WTC11 (cell line): ENCODE results near the gene ATG2B. TPM values are rescaled to one million over a fixed set of nuclear protein-coding genes. Genes with fewer than 3 reads are reported as not detected.

ENCODE experiments used
- ATAC-seq: fragments of 200-7000 bp; cut with Tn5 transposase; 2 replicates; pipeline ENCODE4 v1.10.0; 2021; ENCODE audit warnings: mild to moderate bottlenecking, moderate library complexity
- CTCF ChIA-PET: fragments of 300-600 bp; sonication (Branson Sonifier 250); formaldehyde crosslinking; loops from one replicate; lab custom pipeline; 2021; ENCODE audit warnings: antibody characterized with exemption; lab: Charles Lee
- POLR2A ChIA-PET: fragments of 350-600 bp; sonication (Branson Sonifier 250); formaldehyde crosslinking; loops from one replicate; lab custom pipeline; 2021; ENCODE audit warnings: antibody characterized with exemption; lab: Charles Lee
- DNase-seq: peaks from one replicate; pipeline ENCODE4 v3.0.0; 2021; ENCODE audit warnings: low spot score
- H3K27ac Mint-ChIP-seq: 2 replicates; pipeline ENCODE4 v1.8.0; 2021; ENCODE audit warnings: mixed read lengths
- H3K27me3 Mint-ChIP-seq: 2 replicates; pipeline ENCODE4 v1.8.0; 2021; ENCODE audit warnings: low read depth, mild to moderate bottlenecking, moderate library complexity, mixed read lengths
- H3K36me3 Mint-ChIP-seq: 2 replicates; pipeline ENCODE4 v1.8.0; 2021; ENCODE audit warnings: mixed read lengths
- H3K4me1 Mint-ChIP-seq: 2 replicates; pipeline ENCODE4 v1.8.0; 2022; ENCODE audit warnings: mixed read lengths
- H3K4me3 Mint-ChIP-seq: 2 replicates; pipeline ENCODE4 v1.8.0; 2021; ENCODE audit warnings: mild to moderate bottlenecking, moderate library complexity, mixed read lengths
- H3K9me3 Mint-ChIP-seq: 2 replicates; pipeline ENCODE4 v1.8.0; 2021; ENCODE audit warnings: mixed read lengths
- FOXJ3 ChIP-seq: sonication (generic); formaldehyde crosslinking; IDR thresholded peaks from 2 replicates; pipeline ENCODE4 v1.9.0; 2021; ENCODE audit warnings: missing genetic modification reagents, mild to moderate bottlenecking, borderline replicate concordance
- GRHL2 ChIP-seq: fragments of 250-450 bp; sonication (Bioruptor Pico); IDR thresholded peaks from 2 replicates; pipeline ENCODE4 v1.8.0; 2022; ENCODE audit warnings: mild to moderate bottlenecking, moderate library complexity; ENCODE audit not compliant: insufficient replicate concordance, severe bottlenecking
- NFE2L1 ChIP-seq: sonication (generic); formaldehyde crosslinking; IDR thresholded peaks from 2 replicates; pipeline ENCODE4 v1.8.1; 2023; ENCODE audit warnings: missing genetic modification reagents
- OVOL2 ChIP-seq: fragments of 250-450 bp; sonication (Bioruptor Pico); IDR thresholded peaks from 2 replicates; pipeline ENCODE4 v1.9.0; 2021; ENCODE audit warnings: mild to moderate bottlenecking, borderline replicate concordance
- RORB ChIP-seq: fragments of 250-450 bp; sonication (Bioruptor Pico); IDR thresholded peaks from 2 replicates; pipeline ENCODE4 v1.9.0; 2021; ENCODE audit warnings: mild to moderate bottlenecking
- SMAD3 ChIP-seq: sonication (generic); formaldehyde crosslinking; IDR thresholded peaks from 2 replicates; pipeline ENCODE4 v1.8.0; 2022; ENCODE audit warnings: missing genetic modification reagents, mild to moderate bottlenecking, borderline replicate concordance
- SMAD4 ChIP-seq: sonication (generic); formaldehyde crosslinking; IDR thresholded peaks from 2 replicates; pipeline ENCODE4 v1.8.0; 2022; ENCODE audit warnings: mild to moderate bottlenecking, missing genetic modification reagents
- STAT6 ChIP-seq: sonication (generic); formaldehyde crosslinking; conservative IDR thresholded peaks from 2 replicates; pipeline ENCODE4 v1.8.1; 2023; ENCODE audit warnings: mild to moderate bottlenecking, low read depth, missing genetic modification reagents, moderate library complexity
- TEAD4 ChIP-seq: sonication (generic); formaldehyde crosslinking; IDR thresholded peaks from 2 replicates; pipeline ENCODE4 v1.8.0; 2022; ENCODE audit warnings: mild to moderate bottlenecking, missing genetic modification reagents
- TP53 ChIP-seq: sonication (generic); formaldehyde crosslinking; IDR thresholded peaks from 2 replicates; pipeline ENCODE4 v1.8.1; 2023; ENCODE audit warnings: mild to moderate bottlenecking, missing genetic modification reagents
- ZNF317 ChIP-seq: sonication (generic); formaldehyde crosslinking; IDR thresholded peaks from 2 replicates; pipeline ENCODE4 v1.8.1; 2023; ENCODE audit warnings: low read depth, mild to moderate bottlenecking, moderate library complexity, missing genetic modification reagents, borderline replicate concordance
- ZNF396 ChIP-seq: fragments of 250-450 bp; sonication (Bioruptor Pico); IDR thresholded peaks from 2 replicates; pipeline ENCODE4 v1.8.0; 2021; ENCODE audit warnings: mild to moderate bottlenecking, moderate library complexity, borderline replicate concordance
- ZNF671 ChIP-seq: fragments of 250-450 bp; sonication (Bioruptor Pico); IDR thresholded peaks from 2 replicates; pipeline ENCODE4 v1.8.0; 2021; ENCODE audit warnings: mild to moderate bottlenecking
- total RNA-seq: library from RNA; stranded (reverse); gene quantifications from 3 replicates; pipeline ENCODE4 v1.2.3, GENCODE V29; 2021
- TF ChIP-seq, protein P1 (sequence below): sonication (generic); formaldehyde crosslinking; IDR thresholded peaks from 2 replicates; pipeline ENCODE4 v1.8.1; 2023; ENCODE audit warnings: mild to moderate bottlenecking, missing genetic modification reagents, borderline replicate concordance
- TF ChIP-seq, protein P2 (sequence below): sonication (generic); formaldehyde crosslinking; IDR thresholded peaks from 2 replicates; pipeline ENCODE4 v1.8.0; 2022; ENCODE audit warnings: mild to moderate bottlenecking, missing genetic modification reagents
- TF ChIP-seq, protein P3 (sequence below): sonication (generic); formaldehyde crosslinking; IDR thresholded peaks from 2 replicates; pipeline ENCODE4 v1.8.0; 2022; ENCODE audit warnings: mild to moderate bottlenecking, missing genetic modification reagents
- TF ChIP-seq, protein P4 (sequence below): sonication (generic); formaldehyde crosslinking; IDR thresholded peaks from 2 replicates; pipeline ENCODE4 v1.8.1; 2023; ENCODE audit warnings: mild to moderate bottlenecking, moderate library complexity, missing genetic modification reagents
- TF ChIP-seq, protein P5 (sequence below): sonication (generic); formaldehyde crosslinking; IDR thresholded peaks from 2 replicates; pipeline ENCODE4 v1.8.1; 2023; ENCODE audit warnings: mild to moderate bottlenecking, missing genetic modification reagents
- TF ChIP-seq, protein P6 (sequence below): sonication (generic); formaldehyde crosslinking; IDR thresholded peaks from 2 replicates; pipeline ENCODE4 v1.8.1; 2022; ENCODE audit warnings: mild to moderate bottlenecking, missing genetic modification reagents, moderate library complexity, borderline replicate concordance

ATG2B gene
- total RNA-seq, 1 experiment from 2014 or later, result 10.3 TPM

DNA sequence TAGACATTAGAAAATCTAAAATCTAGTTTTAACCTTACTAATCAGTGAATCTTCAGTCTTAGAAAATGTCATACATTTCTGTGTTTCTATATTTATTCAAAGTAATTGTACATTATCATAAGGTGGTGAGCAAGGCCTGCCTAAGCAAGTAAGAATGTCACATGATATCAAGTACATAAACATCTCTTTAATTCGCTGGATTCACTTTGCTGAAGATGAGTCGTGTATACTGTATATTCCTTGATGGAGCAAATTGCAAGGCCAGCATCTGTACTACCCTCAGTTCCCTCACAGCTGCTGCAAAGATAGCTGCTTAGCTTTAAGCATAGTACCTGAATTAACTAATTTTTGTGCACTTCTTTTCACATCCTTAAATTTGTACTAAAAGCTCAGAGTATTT, 20.3 kb upstream of the ATG2B start:
- Mint-ChIP-seq H3K4me1 (peaks cover 5% of the 10 kb centered on the region), H3K27ac (no peak overlapping the region), H3K27me3 (no peaks in the 10 kb centered on the region), H3K9me3 (no peaks in the 10 kb centered on the region), H3K4me3 (no peak overlapping the region), H3K36me3 (peaks cover 10% of the 10 kb centered on the region)
- CTCF ChIA-PET, result interaction anchor here (0.6 kb wide), 1 partner anchor 79 kb away, joined by 4 read pairs; no protein-coding TSS in a partner anchor
- TF ChIP-seq, protein P1, sequence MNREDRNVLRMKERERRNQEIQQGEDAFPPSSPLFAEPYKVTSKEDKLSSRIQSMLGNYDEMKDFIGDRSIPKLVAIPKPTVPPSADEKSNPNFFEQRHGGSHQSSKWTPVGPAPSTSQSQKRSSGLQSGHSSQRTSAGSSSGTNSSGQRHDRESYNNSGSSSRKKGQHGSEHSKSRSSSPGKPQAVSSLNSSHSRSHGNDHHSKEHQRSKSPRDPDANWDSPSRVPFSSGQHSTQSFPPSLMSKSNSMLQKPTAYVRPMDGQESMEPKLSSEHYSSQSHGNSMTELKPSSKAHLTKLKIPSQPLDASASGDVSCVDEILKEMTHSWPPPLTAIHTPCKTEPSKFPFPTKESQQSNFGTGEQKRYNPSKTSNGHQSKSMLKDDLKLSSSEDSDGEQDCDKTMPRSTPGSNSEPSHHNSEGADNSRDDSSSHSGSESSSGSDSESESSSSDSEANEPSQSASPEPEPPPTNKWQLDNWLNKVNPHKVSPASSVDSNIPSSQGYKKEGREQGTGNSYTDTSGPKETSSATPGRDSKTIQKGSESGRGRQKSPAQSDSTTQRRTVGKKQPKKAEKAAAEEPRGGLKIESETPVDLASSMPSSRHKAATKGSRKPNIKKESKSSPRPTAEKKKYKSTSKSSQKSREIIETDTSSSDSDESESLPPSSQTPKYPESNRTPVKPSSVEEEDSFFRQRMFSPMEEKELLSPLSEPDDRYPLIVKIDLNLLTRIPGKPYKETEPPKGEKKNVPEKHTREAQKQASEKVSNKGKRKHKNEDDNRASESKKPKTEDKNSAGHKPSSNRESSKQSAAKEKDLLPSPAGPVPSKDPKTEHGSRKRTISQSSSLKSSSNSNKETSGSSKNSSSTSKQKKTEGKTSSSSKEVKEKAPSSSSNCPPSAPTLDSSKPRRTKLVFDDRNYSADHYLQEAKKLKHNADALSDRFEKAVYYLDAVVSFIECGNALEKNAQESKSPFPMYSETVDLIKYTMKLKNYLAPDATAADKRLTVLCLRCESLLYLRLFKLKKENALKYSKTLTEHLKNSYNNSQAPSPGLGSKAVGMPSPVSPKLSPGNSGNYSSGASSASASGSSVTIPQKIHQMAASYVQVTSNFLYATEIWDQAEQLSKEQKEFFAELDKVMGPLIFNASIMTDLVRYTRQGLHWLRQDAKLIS (CRISPR knock-in tag), result no peak
- TF ChIP-seq, protein P2, sequence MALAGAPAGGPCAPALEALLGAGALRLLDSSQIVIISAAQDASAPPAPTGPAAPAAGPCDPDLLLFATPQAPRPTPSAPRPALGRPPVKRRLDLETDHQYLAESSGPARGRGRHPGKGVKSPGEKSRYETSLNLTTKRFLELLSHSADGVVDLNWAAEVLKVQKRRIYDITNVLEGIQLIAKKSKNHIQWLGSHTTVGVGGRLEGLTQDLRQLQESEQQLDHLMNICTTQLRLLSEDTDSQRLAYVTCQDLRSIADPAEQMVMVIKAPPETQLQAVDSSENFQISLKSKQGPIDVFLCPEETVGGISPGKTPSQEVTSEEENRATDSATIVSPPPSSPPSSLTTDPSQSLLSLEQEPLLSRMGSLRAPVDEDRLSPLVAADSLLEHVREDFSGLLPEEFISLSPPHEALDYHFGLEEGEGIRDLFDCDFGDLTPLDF (CRISPR knock-in tag), result no peak
- TF ChIP-seq, protein P3, sequence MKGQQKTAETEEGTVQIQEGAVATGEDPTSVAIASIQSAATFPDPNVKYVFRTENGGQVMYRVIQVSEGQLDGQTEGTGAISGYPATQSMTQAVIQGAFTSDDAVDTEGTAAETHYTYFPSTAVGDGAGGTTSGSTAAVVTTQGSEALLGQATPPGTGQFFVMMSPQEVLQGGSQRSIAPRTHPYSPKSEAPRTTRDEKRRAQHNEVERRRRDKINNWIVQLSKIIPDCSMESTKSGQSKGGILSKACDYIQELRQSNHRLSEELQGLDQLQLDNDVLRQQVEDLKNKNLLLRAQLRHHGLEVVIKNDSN (CRISPR knock-in tag), result no peak
- no peak for TF ChIP-seq STAT6 (CRISPR knock-in tag)
- TF ChIP-seq, protein P4, sequence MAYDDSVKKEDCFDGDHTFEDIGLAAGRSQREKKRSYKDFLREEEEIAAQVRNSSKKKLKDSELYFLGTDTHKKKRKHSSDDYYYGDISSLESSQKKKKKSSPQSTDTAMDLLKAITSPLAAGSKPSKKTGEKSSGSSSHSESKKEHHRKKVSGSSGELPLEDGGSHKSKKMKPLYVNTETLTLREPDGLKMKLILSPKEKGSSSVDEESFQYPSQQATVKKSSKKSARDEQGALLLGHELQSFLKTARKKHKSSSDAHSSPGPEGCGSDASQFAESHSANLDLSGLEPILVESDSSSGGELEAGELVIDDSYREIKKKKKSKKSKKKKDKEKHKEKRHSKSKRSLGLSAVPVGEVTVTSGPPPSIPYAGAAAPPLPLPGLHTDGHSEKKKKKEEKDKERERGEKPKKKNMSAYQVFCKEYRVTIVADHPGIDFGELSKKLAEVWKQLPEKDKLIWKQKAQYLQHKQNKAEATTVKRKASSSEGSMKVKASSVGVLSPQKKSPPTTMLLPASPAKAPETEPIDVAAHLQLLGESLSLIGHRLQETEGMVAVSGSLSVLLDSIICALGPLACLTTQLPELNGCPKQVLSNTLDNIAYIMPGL, result no peak
- DNase-seq, result no peak
- ATAC-seq, result no peak
- POLR2A ChIA-PET, result no interaction called here

DNA sequence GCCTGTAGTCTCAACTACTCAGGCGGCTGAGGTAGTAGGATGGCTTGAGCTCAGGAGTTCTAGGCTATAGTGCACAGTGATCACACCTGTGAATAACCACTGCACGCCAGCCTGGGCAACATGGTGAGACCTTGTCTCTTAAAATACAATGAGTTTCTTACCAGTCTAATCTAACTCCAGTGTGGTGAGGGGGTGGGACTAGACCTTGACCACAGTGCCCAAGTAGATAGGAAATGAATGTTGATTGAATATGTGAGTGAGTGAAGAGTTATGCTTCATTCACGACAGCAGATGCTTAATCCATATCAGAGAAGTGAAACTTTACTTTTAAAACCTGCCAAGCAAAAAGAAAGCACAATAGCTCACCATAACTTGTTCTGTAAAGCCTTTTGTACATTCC, 17.6 kb upstream of the ATG2B start:
- TF ChIP-seq SMAD4 (CRISPR knock-in tag), result no peak
- TF ChIP-seq, all 79 proteins: peak for 0
- DNase-seq, result no peak
- no peaks in the 10 kb centered on the region for H3K27me3 Mint-ChIP-seq
- no peak for ATAC-seq
- H3K27ac Mint-ChIP-seq, result no peak overlapping the region; the same call in 1 of the 2 replicates
- H3K36me3 Mint-ChIP-seq, result peaks cover 10% of the 10 kb centered on the region
- ChIA-PET CTCF (no interaction called here), POLR2A (no interaction called here)
- H3K4me1 Mint-ChIP-seq, result peaks cover 15% of the 10 kb centered on the region
- H3K4me3 Mint-ChIP-seq, result no peak overlapping the region
- no peaks in the 10 kb centered on the region for H3K9me3 Mint-ChIP-seq

DNA sequence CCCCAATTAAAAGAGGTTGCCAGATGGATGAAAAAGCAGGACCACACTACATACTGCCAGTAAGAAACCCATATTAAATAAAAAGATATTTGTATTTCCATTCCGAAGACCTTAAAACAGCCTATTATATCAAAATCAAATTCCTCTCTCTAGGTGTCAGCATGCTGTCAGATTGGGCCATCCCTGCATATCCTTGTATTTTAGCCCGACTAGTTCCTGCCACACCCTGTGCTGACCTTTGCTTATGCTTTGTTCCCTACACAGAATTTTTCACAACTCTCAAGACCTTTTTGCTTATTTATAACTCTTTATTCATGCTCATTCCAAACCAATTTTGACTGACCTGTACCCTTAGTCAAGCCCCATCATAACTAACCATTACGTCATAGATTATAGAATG, 13.0 kb upstream of the ATG2B start:
- ATAC-seq (no peak), DNase-seq (no peak)
- H3K27ac Mint-ChIP-seq, result no peak overlapping the region
- ChIA-PET POLR2A (no interaction called here), CTCF (no interaction called here)
- H3K4me3 Mint-ChIP-seq, result no peak overlapping the region
- H3K36me3 Mint-ChIP-seq, result no peaks in the 10 kb centered on the region
- H3K9me3 Mint-ChIP-seq, result no peaks in the 10 kb centered on the region
- no peaks in the 10 kb centered on the region for H3K27me3 Mint-ChIP-seq
- H3K4me1 Mint-ChIP-seq, result peaks cover 15% of the 10 kb centered on the region
- TF ChIP-seq OVOL2 (CRISPR knock-in tag), result no peak
- TF ChIP-seq FOXJ3 (CRISPR knock-in tag), result no peak
- TF ChIP-seq, protein P5, sequence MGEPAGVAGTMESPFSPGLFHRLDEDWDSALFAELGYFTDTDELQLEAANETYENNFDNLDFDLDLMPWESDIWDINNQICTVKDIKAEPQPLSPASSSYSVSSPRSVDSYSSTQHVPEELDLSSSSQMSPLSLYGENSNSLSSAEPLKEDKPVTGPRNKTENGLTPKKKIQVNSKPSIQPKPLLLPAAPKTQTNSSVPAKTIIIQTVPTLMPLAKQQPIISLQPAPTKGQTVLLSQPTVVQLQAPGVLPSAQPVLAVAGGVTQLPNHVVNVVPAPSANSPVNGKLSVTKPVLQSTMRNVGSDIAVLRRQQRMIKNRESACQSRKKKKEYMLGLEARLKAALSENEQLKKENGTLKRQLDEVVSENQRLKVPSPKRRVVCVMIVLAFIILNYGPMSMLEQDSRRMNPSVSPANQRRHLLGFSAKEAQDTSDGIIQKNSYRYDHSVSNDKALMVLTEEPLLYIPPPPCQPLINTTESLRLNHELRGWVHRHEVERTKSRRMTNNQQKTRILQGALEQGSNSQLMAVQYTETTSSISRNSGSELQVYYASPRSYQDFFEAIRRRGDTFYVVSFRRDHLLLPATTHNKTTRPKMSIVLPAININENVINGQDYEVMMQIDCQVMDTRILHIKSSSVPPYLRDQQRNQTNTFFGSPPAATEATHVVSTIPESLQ (CRISPR knock-in tag), result no peak
- TF ChIP-seq ZNF396 (CRISPR knock-in tag), result no peak
- no peak for TF ChIP-seq TEAD4 (CRISPR knock-in tag)
- TF ChIP-seq ZNF317 (CRISPR knock-in tag), result no peak
- TF ChIP-seq ZNF671 (CRISPR knock-in tag), result no peak
- TF ChIP-seq RORB (CRISPR knock-in tag), result no peak
- TF ChIP-seq, protein P6, sequence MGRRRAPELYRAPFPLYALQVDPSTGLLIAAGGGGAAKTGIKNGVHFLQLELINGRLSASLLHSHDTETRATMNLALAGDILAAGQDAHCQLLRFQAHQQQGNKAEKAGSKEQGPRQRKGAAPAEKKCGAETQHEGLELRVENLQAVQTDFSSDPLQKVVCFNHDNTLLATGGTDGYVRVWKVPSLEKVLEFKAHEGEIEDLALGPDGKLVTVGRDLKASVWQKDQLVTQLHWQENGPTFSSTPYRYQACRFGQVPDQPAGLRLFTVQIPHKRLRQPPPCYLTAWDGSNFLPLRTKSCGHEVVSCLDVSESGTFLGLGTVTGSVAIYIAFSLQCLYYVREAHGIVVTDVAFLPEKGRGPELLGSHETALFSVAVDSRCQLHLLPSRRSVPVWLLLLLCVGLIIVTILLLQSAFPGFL (CRISPR knock-in tag), result no peak
- no peak for TF ChIP-seq SMAD3 (CRISPR knock-in tag)
- TF ChIP-seq NFE2L1, result no peak
- TF ChIP-seq TP53 (CRISPR knock-in tag), result no peak
- no peak for TF ChIP-seq GRHL2 (CRISPR knock-in tag)
